MM.1S (cell line): ENCODE results near the gene HAND2.

ENCODE experiments used
- DNase-seq: peaks from one replicate; pipeline ENCODE4 v3.0.0-alpha.2; 2015
- H2AFZ ChIP-seq: fragments of 300-600 bp; sonication (generic); 2 replicates; pipeline ENCODE4 v1.6.0; 2016; ENCODE audit warnings: antibody characterized with exemption, low read length
- H3F3A ChIP-seq: fragments of 300-600 bp; sonication (generic); 2 replicates; pipeline ENCODE4 v1.6.1; 2016; ENCODE audit warnings: mild to moderate bottlenecking, antibody characterized with exemption, low read length, moderate library complexity, mixed read lengths; ENCODE audit not compliant: insufficient read depth
- H3K27ac ChIP-seq: fragments of 300-600 bp; sonication (generic); 2 replicates; pipeline ENCODE4 v1.5.1; 2016; ENCODE audit warnings: mild to moderate bottlenecking, low read length
- H3K27me3 ChIP-seq: fragments of 300-600 bp; sonication (generic); replicated peaks from 2 replicates; pipeline ENCODE4 v1.6.0; 2016; ENCODE audit warnings: low read length; ENCODE audit not compliant: insufficient read depth
- H3K36me3 ChIP-seq: fragments of 300-600 bp; sonication (generic); replicated peaks from 2 replicates; pipeline ENCODE4 v1.6.1; 2016; ENCODE audit warnings: mild to moderate bottlenecking, low read length, mixed read lengths; ENCODE audit not compliant: insufficient read depth
- H3K4me1 ChIP-seq: fragments of 300-600 bp; sonication (generic); 2 replicates; pipeline ENCODE4 v1.6.1; 2016; ENCODE audit warnings: low read length, mixed read lengths
- H3K4me2 ChIP-seq: fragments of 300-600 bp; sonication (generic); 2 replicates; pipeline ENCODE4 v1.6.0; 2016; ENCODE audit warnings: low read depth, low read length
- H3K4me3 ChIP-seq: fragments of 300-600 bp; sonication (generic); 2 replicates; pipeline ENCODE4 v1.5.1; 2016; ENCODE audit warnings: low read length, mixed read lengths
- H3K79me2 ChIP-seq: fragments of 300-600 bp; sonication (generic); 2 replicates; pipeline ENCODE4 v1.6.1; 2016; ENCODE audit warnings: mixed run types, low read length, mixed read lengths
- H3K9ac ChIP-seq: fragments of 300-600 bp; sonication (generic); 2 replicates; pipeline ENCODE4 v1.6.1; 2016; ENCODE audit warnings: low read length, mixed read lengths
- H3K9me2 ChIP-seq: fragments of 300-600 bp; sonication (generic); replicated peaks from 2 replicates; pipeline ENCODE4 v1.6.1; 2016; ENCODE audit warnings: mild to moderate bottlenecking, low read length, mixed read lengths; ENCODE audit not compliant: insufficient read depth
- H3K9me3 ChIP-seq: fragments of 300-600 bp; sonication (generic); replicated peaks from 2 replicates; pipeline ENCODE4 v1.6.1; 2016; ENCODE audit warnings: mild to moderate bottlenecking, low read length, mixed read lengths; ENCODE audit not compliant: insufficient read depth
- H4K20me1 ChIP-seq: fragments of 300-600 bp; sonication (generic); 2 replicates; pipeline ENCODE4 v1.6.1; 2016; ENCODE audit warnings: mild to moderate bottlenecking, low read length, moderate library complexity, mixed read lengths; ENCODE audit not compliant: insufficient read depth
- EZH2 ChIP-seq: fragments of 300-600 bp; sonication (generic); optimal IDR thresholded peaks from 2 replicates; pipeline ENCODE3; 2017; ENCODE audit warnings: low read depth, mild to moderate bottlenecking, antibody characterized with exemption, low read length, mixed read lengths
- EZH2phosphoT487 ChIP-seq: fragments of 300-600 bp; sonication (generic); IDR thresholded peaks from 2 replicates; pipeline ENCODE4 v1.6.1; 2018; ENCODE audit warnings: antibody characterized with exemption, low read length
- TF ChIP-seq, protein P1 (sequence below): fragments of 300-600 bp; sonication (generic); IDR thresholded peaks from 2 replicates; pipeline ENCODE4 v1.5.1; 2016; ENCODE audit warnings: antibody characterized with exemption, low read length, mixed read lengths

HAND2 gene

DNA sequence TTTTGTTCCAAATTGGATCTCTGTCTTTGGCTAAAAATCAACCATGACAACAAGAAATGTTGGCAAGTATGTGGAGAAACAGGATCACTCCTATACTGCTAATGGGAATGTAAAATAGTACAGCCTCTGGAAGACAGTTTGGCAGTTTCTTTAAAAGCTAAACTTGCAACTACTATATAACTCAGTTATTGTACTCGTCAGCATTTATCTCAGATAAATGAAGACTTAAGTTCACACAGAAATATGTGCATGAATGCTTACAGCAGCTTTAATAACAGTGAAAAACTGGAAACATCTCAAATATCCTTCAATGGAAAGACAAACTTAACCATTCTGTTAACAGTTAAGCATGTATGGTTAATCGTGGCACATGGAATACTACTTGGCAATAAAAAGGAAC, 15.4 kb upstream of the HAND2 start:
- Histone ChIP-seq H3F3A (no peaks in the 10 kb centered on the region), H3K9me3 (no peaks in the 10 kb centered on the region), H3K4me2 (no peak overlapping the region), H3K4me3 (no peak overlapping the region), H3K27me3 (no peaks in the 10 kb centered on the region), H3K9ac (no peak overlapping the region), H3K27ac (no peak overlapping the region), H3K9me2 (no peaks in the 10 kb centered on the region), H4K20me1 (no peaks in the 10 kb centered on the region), H3K79me2 (no peaks in the 10 kb centered on the region), H3K4me1 (no peaks in the 10 kb centered on the region), H3K36me3 (no peaks in the 10 kb centered on the region), H2AFZ (no peak overlapping the region)
- TF ChIP-seq, protein P1, sequence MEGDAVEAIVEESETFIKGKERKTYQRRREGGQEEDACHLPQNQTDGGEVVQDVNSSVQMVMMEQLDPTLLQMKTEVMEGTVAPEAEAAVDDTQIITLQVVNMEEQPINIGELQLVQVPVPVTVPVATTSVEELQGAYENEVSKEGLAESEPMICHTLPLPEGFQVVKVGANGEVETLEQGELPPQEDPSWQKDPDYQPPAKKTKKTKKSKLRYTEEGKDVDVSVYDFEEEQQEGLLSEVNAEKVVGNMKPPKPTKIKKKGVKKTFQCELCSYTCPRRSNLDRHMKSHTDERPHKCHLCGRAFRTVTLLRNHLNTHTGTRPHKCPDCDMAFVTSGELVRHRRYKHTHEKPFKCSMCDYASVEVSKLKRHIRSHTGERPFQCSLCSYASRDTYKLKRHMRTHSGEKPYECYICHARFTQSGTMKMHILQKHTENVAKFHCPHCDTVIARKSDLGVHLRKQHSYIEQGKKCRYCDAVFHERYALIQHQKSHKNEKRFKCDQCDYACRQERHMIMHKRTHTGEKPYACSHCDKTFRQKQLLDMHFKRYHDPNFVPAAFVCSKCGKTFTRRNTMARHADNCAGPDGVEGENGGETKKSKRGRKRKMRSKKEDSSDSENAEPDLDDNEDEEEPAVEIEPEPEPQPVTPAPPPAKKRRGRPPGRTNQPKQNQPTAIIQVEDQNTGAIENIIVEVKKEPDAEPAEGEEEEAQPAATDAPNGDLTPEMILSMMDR: no peak
- no peak for TF ChIP-seq EZH2
- no peak for TF ChIP-seq EZH2phosphoT487
- no peak for DNase-seq

DNA sequence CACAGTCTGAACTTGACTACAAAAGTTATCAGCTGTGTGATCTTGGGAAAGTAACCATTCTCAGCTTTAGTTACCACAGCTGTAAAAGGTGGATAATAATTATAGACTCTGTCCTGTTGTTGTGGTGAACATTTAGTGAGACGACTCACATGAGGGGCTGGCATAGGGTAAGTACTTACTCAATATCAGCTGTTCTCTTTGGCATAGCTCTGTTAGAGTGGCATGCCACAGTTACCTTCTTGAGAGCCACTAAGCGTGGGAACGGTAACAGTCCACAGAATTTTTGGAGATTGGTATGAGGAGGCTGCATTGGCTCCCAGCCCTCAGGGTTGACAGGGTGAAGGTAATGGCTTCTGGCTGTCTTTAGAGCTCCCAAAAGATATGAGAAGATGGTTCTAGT, 13.2 kb upstream of the HAND2 start:
- H3K4me1 ChIP-seq: no peaks in the 10 kb centered on the region
- no peak overlapping the region for H3K4me3 ChIP-seq
- H3K79me2 ChIP-seq: no peaks in the 10 kb centered on the region
- no peaks in the 10 kb centered on the region for H3K36me3 ChIP-seq
- H3K27me3 ChIP-seq: no peaks in the 10 kb centered on the region
- H3K9ac ChIP-seq: no peak overlapping the region
- no peaks in the 10 kb centered on the region for H3K9me3 ChIP-seq
- H3K27ac ChIP-seq: no peak overlapping the region
- no peak overlapping the region for H3K4me2 ChIP-seq
- H2AFZ ChIP-seq: no peak overlapping the region
- H3K9me2 ChIP-seq: no peaks in the 10 kb centered on the region
- DNase-seq: no peak
- H3F3A ChIP-seq: no peaks in the 10 kb centered on the region
- no peaks in the 10 kb centered on the region for H4K20me1 ChIP-seq
- TF ChIP-seq EZH2phosphoT487 (no peak), EZH2 (no peak)
- TF ChIP-seq, protein P1: no peak

DNA sequence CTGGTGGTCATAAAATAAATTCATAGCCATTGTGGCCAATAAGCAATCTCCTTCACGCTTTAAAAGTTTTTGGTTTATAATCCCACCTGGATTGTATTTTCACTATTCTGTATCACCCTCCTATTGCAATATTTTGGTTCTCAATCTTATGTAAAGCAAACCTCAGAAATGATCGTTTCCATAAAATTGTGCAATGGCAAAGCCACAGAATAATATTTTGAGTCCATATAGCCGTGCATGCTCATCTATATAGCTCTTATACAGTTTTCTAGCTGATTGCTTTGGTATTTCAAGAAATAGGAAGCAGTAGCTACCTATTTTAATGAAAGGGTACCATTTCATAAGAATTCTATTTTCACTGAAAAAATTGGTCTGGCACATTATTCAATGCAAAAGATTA, 10.0 kb upstream of the HAND2 start:
- H4K20me1 ChIP-seq: no peaks in the 10 kb centered on the region
- H3K9me2 ChIP-seq: no peaks in the 10 kb centered on the region
- TF ChIP-seq EZH2 (no peak), EZH2phosphoT487 (no peak)
- TF ChIP-seq, protein P1: no peak
- H3K4me3 ChIP-seq: no peak overlapping the region
- H3K79me2 ChIP-seq: no peaks in the 10 kb centered on the region
- H3K27me3 ChIP-seq: no peaks in the 10 kb centered on the region
- no peak for DNase-seq
- H3K9ac ChIP-seq: no peak overlapping the region
- no peaks in the 10 kb centered on the region for H3F3A ChIP-seq
- H3K4me2 ChIP-seq: no peak overlapping the region
- no peaks in the 10 kb centered on the region for H3K9me3 ChIP-seq
- no peak overlapping the region for H3K27ac ChIP-seq
- no peaks in the 10 kb centered on the region for H3K4me1 ChIP-seq
- H2AFZ ChIP-seq: no peak overlapping the region
- no peaks in the 10 kb centered on the region for H3K36me3 ChIP-seq

DNA sequence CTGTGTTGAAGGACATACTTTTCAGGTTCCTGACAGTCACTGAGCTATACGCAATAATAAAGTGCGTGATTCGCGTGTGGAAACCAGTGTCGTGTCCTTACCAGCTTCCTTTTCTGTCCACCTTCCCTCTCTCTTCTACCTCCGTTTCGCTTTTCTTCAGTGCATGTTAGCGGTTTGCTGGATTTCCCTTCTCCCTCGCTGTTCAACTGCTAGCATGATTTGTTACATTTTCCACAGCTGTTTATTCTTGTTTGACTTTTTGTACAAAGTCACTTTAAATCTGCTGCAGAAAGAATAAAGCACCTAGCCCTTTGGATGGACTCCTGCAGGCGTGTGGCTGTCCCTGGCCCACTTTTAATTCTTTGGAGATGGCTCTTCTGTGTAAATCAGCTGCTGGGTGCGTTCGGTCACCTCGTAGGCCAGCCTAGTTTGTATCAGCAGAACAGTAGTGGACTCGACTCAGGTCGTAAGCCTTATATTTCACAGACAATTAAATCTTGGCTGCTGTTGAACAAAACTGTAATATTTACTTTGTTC, 8.9 kb upstream of the HAND2 start:
- Histone ChIP-seq H3F3A (no peaks in the 10 kb centered on the region), H3K9ac (no peak overlapping the region), H3K4me2 (peak overlapping the region; percentile 51; the same call in 1 of the 2 replicates), H3K36me3 (no peaks in the 10 kb centered on the region), H3K27ac (no peak overlapping the region), H3K4me3 (peak overlapping the region; percentile 32), H3K79me2 (no peaks in the 10 kb centered on the region), H3K9me2 (no peaks in the 10 kb centered on the region), H3K4me1 (no peaks in the 10 kb centered on the region), H2AFZ (peak overlapping the region; percentile 28), H3K9me3 (no peaks in the 10 kb centered on the region), H4K20me1 (no peaks in the 10 kb centered on the region), H3K27me3 (no peaks in the 10 kb centered on the region)
- no peak for DNase-seq
- TF ChIP-seq EZH2: no peak
- TF ChIP-seq EZH2phosphoT487: no peak
- TF ChIP-seq, protein P1: no peak
